Measurements from ENCODE around the gene PKP1. TPM values are rescaled to one million over a fixed set of nuclear protein-coding genes. Genes with fewer than 3 reads are reported as not detected.

Gene PKP1
- total RNA-seq, 2 experiments from 2014 or later: not detected

DNA sequence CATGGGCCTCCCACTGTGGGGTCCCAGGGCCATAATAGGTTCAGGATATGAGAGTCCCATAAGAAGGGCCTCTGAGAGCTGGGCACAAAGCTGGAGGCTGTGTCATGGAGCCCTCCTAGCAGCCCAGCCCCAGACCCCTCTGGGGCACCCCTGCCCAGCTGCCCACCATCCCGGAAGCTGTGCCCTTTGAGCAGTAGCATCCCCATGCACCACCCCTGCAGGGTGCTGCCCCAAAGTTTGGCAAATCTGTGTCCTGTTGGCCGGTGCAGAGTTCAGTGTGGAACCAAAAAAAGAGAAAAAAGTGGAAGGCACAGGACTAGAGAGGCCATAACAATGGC, 76.5 kb downstream of the PKP1 start:
- H3K36me3 Mint-ChIP-seq (ENCODE audit: low read depth): no peaks in the 10 kb centered on the region
- no peaks in the 10 kb centered on the region for H3K9me3 Mint-ChIP-seq (ENCODE audit: insufficient read depth)
- H3K27ac Mint-ChIP-seq: no peak overlapping the region
- ATAC-seq: no peak
- peaks cover 4% of the 10 kb centered on the region for H3K27me3 Mint-ChIP-seq (ENCODE audit: low read depth)
- H3K4me3 Mint-ChIP-seq: no peak overlapping the region
- no peak for DNase-seq
- CTCF ChIA-PET: interaction anchor here (1.2 to 2.0 kb wide), 2 partner anchors 26 to 105 kb away, joined by 3 to 9 read pairs; no protein-coding TSS in a partner anchor
- POLR2A ChIA-PET: interaction anchor here (0.5 kb wide), 1 partner anchor 35 kb away, joined by 3 read pairs; no protein-coding TSS in a partner anchor
- no peaks in the 10 kb centered on the region for H3K4me1 Mint-ChIP-seq (ENCODE audit: low read depth)

DNA sequence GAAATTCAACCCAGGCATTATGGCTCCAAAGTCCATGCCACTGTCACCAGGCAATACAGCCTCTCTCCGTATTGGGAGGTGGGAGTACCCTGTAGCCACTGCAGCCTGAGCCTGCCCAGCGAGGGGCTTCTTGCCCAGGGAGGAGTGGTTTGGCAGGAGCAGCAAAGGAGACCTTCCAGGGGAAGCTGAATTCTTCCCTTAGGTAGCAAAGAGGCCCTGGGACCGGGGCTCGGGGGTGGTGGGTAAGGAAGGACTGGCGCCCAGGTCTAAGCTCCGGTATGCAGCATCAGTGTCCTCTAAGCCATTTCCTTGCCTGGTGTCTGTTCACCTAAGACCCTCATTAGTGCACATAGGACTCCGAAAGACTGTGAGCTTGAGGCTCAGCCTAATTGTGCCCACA, 77.2 kb downstream of the PKP1 start:
- POLR2A ChIA-PET: no interaction called here

DNA sequence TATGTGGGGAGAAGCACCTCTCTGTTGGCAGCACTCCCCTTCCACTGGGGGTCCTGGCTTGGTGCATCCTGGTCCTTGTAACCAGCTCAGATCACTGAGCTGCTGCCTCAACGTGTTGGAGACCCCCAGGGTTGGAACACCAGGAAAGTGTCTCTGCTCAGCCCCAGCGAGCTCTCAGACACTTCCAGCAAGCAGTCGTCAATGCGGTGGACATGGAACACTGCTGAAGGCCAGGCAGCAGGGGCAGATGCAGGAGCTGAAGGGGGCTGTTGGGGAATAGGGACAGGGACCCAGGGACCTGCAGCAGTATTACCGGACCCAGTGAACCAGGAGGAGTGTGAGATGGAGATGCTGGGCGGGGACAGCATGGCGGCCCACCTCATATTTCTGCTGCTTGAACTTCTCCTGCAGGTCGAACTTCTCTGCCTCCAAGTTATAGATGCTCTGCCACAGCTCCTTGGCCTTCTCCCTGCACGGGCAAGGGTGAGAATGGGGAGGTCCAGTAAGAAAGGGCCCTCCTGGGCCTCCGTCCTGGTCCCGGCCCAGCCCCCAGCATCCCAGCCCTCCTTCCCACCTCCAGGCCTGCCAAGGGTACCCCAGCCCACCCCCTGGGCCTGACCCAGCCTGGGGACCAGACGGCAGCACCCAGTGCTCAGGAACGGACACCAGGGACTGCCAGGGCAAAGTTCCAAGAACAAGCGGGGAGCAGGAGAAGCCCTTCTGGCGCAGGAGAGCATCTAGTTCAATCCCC, 77.8 kb downstream of the PKP1 start:
- Mint-ChIP-seq H3K36me3 (ENCODE audit: low read depth) (no peaks in the 10 kb centered on the region), H3K27me3 (ENCODE audit: low read depth) (peaks cover 4% of the 10 kb centered on the region)
- no peak for ATAC-seq

More for the DNA sequence above, 77.2 kb downstream of the PKP1 start:
- Mint-ChIP-seq H3K27me3 (ENCODE audit: low read depth) (peaks cover 4% of the 10 kb centered on the region), H3K27ac (no peak overlapping the region), H3K4me1 (ENCODE audit: low read depth) (no peaks in the 10 kb centered on the region), H3K36me3 (ENCODE audit: low read depth) (no peaks in the 10 kb centered on the region), H3K4me3 (no peak overlapping the region), H3K9me3 (ENCODE audit: insufficient read depth) (no peaks in the 10 kb centered on the region)
- DNase-seq: no peak
- no peak for ATAC-seq
- CTCF ChIA-PET: interaction anchor here (0.6 to 2.0 kb wide), 5 partner anchors 15 to 738 kb away, joined by 3 to 9 read pairs (median 3); no protein-coding TSS in a partner anchor

DNA sequence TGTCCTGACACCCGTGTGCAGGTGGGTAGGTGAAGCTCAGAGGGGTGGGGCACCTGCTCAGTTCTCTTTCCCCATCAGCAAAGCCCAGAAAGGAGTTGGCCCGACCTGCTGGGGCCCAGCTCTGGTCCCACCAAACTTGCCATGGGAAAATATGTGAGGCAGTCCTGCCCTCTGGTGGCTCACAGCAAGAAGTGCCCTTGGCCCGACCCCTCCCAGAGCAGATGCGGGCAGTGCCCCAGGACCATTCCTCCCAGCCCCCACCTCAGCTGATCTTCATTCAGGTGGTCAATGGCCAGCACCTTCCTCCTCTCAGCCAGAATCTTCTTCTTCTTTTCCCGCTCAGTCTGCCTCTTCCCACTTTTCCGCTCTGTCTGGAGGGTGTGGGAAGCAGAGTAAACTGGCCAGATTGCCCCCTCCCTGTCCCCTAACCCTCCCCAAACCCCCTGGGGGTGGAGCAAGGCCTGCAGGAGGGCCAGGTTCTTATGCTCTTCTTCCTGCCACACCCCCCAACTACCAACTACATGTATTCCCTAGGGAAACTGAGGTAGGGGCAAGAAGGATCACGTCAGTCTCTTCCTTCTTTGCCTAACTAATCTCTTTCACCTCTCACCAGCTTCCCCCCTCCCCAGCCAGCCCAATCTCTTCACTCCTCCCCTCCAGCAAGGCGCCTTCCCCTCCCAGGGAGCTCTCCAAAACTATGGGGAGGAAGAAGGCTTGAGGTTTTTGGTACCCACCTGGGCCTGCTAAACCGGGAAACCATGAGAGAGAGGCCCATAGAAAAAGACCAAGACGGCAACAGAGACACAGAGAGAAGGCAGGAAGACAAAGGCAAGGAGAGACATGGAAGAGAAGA, 78.6 kb downstream of the PKP1 start:
- DNase-seq: peak; percentile 45

More for the DNA sequence above, 77.8 kb downstream of the PKP1 start:
- H3K4me1 Mint-ChIP-seq (ENCODE audit: low read depth): no peaks in the 10 kb centered on the region
- ChIA-PET CTCF (interaction anchor here (0.6 to 2.0 kb wide), 7 partner anchors 13 to 739 kb away, joined by 3 to 9 read pairs (median 3); no protein-coding TSS in a partner anchor), POLR2A (no interaction called here)
- H3K4me3 Mint-ChIP-seq: no peak overlapping the region
- H3K27ac Mint-ChIP-seq: no peak overlapping the region
- H3K9me3 Mint-ChIP-seq (ENCODE audit: insufficient read depth): no peaks in the 10 kb centered on the region
- no peak for DNase-seq

DNA sequence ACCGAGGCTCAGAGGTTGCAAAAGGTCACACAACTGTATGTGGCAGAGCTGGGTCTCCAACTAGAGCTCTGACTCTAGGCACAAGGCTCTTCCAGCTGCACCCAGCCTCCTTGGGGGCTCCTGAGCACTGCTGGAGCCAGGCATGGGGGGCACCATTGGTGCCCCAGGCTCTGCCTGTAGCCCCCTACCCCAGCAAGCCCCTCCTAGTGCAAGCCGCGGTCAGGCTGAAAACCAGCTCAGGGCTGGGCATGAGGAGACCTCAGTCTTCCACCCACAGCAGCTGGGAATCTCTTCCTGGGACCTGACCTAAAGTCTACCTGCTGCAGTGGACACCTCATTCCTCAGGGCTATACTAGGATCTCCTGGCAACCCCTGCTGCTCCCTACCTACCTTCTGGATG, 79.6 kb downstream of the PKP1 start:
- DNase-seq: no peak
- Mint-ChIP-seq H3K4me1 (ENCODE audit: low read depth) (no peaks in the 10 kb centered on the region), H3K9me3 (ENCODE audit: insufficient read depth) (no peaks in the 10 kb centered on the region), H3K27me3 (ENCODE audit: low read depth) (peaks cover 4% of the 10 kb centered on the region), H3K36me3 (ENCODE audit: low read depth) (no peaks in the 10 kb centered on the region), H3K4me3 (no peak overlapping the region), H3K27ac (no peak overlapping the region)
- ChIA-PET POLR2A (no interaction called here), CTCF (interaction anchor here (1.3 to 2.0 kb wide), 4 partner anchors 14 to 109 kb away, joined by 3 to 8 read pairs (median 4); no protein-coding TSS in a partner anchor)
- no peak for ATAC-seq

More for the DNA sequence above, 78.6 kb downstream of the PKP1 start:
- ChIA-PET CTCF (interaction anchor here (0.7 to 2.0 kb wide), 10 partner anchors 13 to 1358 kb away, joined by 3 to 9 read pairs (median 4); no protein-coding TSS in a partner anchor), POLR2A (no interaction called here)
- no peaks in the 10 kb centered on the region for H3K4me1 Mint-ChIP-seq (ENCODE audit: low read depth)
- ATAC-seq: peak; percentile 59
- H3K4me3 Mint-ChIP-seq: no peak overlapping the region
- no peaks in the 10 kb centered on the region for H3K9me3 Mint-ChIP-seq (ENCODE audit: insufficient read depth)
- peaks cover 4% of the 10 kb centered on the region for H3K27me3 Mint-ChIP-seq (ENCODE audit: low read depth)
- H3K36me3 Mint-ChIP-seq (ENCODE audit: low read depth): no peaks in the 10 kb centered on the region
- no peak overlapping the region for H3K27ac Mint-ChIP-seq

DNA sequence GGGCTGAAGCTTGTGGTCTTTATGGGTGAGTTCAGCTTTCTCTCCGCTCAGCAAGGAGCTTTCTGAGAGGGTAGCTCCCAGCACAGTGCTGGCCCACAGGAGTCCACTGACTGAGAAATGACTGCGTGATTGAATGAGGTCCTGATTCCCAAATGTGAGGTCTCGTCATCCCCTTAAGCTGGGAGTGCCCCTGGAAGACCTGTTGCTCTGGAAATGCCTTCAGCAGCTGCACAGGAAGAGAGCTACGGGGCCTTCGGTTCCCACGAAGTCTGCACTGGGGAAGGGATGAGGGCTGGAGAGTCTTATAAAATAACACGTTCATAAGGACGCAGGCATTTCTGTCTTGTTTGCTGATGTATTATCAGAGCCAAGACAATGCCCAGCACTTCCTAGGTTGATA, 80.2 kb downstream of the PKP1 start:
- ChIA-PET POLR2A (no interaction called here), CTCF (interaction anchor here (0.8 to 2.0 kb wide), 5 partner anchors 54 to 150 kb away, joined by 3 to 8 read pairs (median 4); no protein-coding TSS in a partner anchor)
- no peaks in the 10 kb centered on the region for H3K36me3 Mint-ChIP-seq (ENCODE audit: low read depth)
- DNase-seq (no peak), ATAC-seq (no peak)
- no peak overlapping the region for H3K27ac Mint-ChIP-seq
- H3K9me3 Mint-ChIP-seq (ENCODE audit: insufficient read depth): no peaks in the 10 kb centered on the region
- no peaks in the 10 kb centered on the region for H3K4me1 Mint-ChIP-seq (ENCODE audit: low read depth)
- H3K4me3 Mint-ChIP-seq: no peak overlapping the region
- peaks cover 4% of the 10 kb centered on the region for H3K27me3 Mint-ChIP-seq (ENCODE audit: low read depth)

DNA sequence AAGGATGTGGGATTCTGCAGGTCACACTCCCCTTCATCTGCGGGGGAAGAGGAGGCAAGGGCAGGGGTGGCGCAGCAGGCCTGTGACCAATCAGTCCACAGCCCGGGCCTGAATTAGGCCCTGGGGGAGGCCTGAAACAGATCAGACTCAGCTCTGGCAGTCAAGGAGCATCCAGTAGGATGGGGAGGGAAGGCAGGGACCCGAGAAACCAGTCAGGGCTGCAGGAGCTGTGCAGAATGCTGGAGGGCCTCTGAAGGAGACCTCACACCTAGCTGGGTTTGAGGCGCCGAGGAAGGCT, 81.5 kb downstream of the PKP1 start:
- Mint-ChIP-seq H3K27ac (no peak overlapping the region), H3K36me3 (ENCODE audit: low read depth) (no peaks in the 10 kb centered on the region), H3K4me3 (no peak overlapping the region), H3K27me3 (ENCODE audit: low read depth) (peaks cover 4% of the 10 kb centered on the region), H3K4me1 (ENCODE audit: low read depth) (no peaks in the 10 kb centered on the region), H3K9me3 (ENCODE audit: insufficient read depth) (no peaks in the 10 kb centered on the region)
- DNase-seq: no peak
- ChIA-PET CTCF (interaction anchor here (1.5 kb wide), 1 partner anchor 148 kb away, joined by 3 read pairs; no protein-coding TSS in a partner anchor), POLR2A (no interaction called here)
- ATAC-seq: no peak

DNA sequence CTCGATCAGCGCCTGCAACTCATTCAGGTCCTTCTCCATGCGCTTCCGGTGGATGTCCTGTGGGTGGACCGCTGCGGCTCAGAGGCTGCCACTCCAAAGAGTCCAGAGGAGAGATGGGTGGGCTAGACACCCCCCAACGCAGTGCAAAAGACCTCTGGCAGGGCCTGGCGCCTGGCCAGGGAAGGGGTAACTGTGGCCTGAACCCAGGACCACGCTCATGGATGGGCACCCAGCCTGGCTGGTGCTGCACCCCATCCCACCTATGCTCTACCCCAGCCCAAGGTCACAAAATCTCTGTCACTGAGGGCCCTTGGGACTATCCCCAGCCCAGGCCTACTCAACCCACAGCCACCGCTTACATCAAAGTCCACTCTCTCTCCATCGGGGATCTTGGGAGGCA, 81.9 kb downstream of the PKP1 start:
- no peaks in the 10 kb centered on the region for H3K36me3 Mint-ChIP-seq (ENCODE audit: low read depth)
- ChIA-PET POLR2A (no interaction called here), CTCF (interaction anchor here (0.8 kb wide), 1 partner anchor 162 kb away, joined by 3 read pairs; no protein-coding TSS in a partner anchor)
- H3K4me1 Mint-ChIP-seq (ENCODE audit: low read depth): no peaks in the 10 kb centered on the region
- no peak overlapping the region for H3K4me3 Mint-ChIP-seq
- H3K27ac Mint-ChIP-seq: no peak overlapping the region
- peaks cover 4% of the 10 kb centered on the region for H3K27me3 Mint-ChIP-seq (ENCODE audit: low read depth)
- DNase-seq (no peak), ATAC-seq (no peak)
- H3K9me3 Mint-ChIP-seq (ENCODE audit: insufficient read depth): no peaks in the 10 kb centered on the region

DNA sequence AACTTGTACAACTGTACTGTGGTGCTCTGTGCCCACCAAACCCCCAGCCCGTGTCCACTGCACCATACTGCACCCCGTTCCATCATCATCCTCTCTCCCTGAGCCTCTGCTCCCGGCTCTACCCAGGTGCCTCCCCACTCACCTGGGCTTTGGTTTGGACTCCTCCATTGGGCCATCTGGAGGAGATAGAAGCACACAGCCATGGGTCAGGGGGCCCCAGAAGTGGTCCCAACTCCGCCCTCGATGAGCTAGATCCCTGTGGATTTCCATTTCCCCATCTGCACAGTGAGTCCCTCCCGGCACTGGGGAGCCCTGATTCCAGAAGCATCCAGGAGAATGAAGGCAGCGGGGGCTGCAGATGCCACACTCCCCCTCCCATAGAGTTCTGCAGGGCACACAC, 83.4 kb downstream of the PKP1 start:
- ATAC-seq (no peak), DNase-seq (no peak)
- Mint-ChIP-seq H3K27ac (no peak overlapping the region), H3K36me3 (ENCODE audit: low read depth) (no peaks in the 10 kb centered on the region), H3K4me1 (ENCODE audit: low read depth) (no peaks in the 10 kb centered on the region), H3K27me3 (ENCODE audit: low read depth) (peaks cover 6% of the 10 kb centered on the region), H3K9me3 (ENCODE audit: insufficient read depth) (no peaks in the 10 kb centered on the region), H3K4me3 (no peak overlapping the region)
- POLR2A ChIA-PET: no interaction called here
- CTCF ChIA-PET: no interaction called here

DNA sequence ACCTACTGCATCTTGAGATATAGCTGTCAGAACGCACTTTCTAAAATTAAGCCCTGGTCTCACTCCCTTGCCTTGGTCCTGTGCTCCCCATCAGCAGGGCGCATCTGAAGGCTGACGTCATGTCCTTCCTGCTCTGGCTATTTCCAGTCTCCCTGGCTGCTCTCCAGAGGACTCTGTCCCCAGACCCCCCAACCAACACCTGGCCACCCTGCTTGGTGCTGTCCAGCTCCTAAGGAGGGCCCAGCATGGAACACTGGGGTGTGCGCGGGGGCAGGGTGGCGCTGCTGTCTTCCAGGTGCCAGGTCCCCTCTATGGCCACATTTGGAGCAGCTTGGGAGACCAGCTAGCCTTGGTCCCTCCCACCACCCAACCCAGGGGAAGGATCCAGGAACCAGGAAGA, 85.9 kb downstream of the PKP1 start:
- Mint-ChIP-seq H3K9me3 (ENCODE audit: insufficient read depth) (no peaks in the 10 kb centered on the region), H3K27ac (no peak overlapping the region), H3K27me3 (ENCODE audit: low read depth) (peaks cover 11% of the 10 kb centered on the region), H3K4me1 (ENCODE audit: low read depth) (no peaks in the 10 kb centered on the region), H3K36me3 (ENCODE audit: low read depth) (no peaks in the 10 kb centered on the region), H3K4me3 (no peak overlapping the region)
- ChIA-PET CTCF (no interaction called here), POLR2A (no interaction called here)
- ATAC-seq (no peak), DNase-seq (no peak)

DNA sequence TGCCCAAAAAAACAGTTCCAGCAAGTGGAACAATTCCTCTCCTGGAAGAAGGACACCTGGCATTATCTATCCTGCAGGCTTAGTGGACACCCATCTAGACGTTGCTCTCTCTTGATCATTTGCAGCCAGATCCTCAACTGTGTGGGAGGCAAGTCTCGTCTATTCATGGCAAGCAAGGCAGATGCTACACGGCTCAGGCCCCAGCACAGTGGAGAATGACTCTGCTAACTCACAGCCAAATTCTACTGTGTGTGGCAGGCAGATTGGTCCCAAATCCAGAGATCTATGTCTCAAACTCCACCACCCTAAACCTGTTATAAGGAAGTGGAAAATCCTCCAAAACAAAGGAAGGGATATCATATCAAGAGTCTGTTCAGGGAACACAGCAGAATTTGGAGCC, 87.2 kb downstream of the PKP1 start:
- Mint-ChIP-seq H3K4me3 (no peak overlapping the region), H3K27ac (no peak overlapping the region), H3K36me3 (ENCODE audit: low read depth) (no peaks in the 10 kb centered on the region), H3K9me3 (ENCODE audit: insufficient read depth) (no peaks in the 10 kb centered on the region), H3K4me1 (ENCODE audit: low read depth) (no peaks in the 10 kb centered on the region), H3K27me3 (ENCODE audit: low read depth) (peaks cover 11% of the 10 kb centered on the region)
- DNase-seq (no peak), ATAC-seq (no peak)
- POLR2A ChIA-PET: no interaction called here
- CTCF ChIA-PET: no interaction called here

DNA sequence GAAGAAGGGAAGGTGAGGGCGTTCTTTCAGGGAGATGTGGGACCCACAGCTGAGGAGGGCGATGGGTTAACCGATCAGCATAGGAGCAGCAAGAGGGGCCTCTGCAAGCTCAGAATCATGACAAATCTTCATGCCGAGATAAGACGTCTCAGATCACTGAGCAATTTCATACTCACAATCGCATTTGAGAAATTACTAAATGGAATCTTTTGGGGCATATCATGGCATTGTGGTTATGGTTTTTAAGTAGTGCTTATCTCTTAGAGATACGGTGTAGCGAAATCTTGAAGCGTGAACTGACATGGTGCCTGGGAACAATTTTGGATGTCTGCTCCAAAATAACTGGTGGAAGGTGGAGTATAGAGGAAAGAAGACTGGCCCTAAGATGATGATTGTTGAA, 88.0 kb downstream of the PKP1 start:
- Mint-ChIP-seq H3K4me1 (ENCODE audit: low read depth) (no peaks in the 10 kb centered on the region), H3K27me3 (ENCODE audit: low read depth) (peaks cover 11% of the 10 kb centered on the region), H3K36me3 (ENCODE audit: low read depth) (no peaks in the 10 kb centered on the region), H3K27ac (no peak overlapping the region), H3K4me3 (no peak overlapping the region), H3K9me3 (ENCODE audit: insufficient read depth) (no peaks in the 10 kb centered on the region)
- CTCF ChIA-PET: no interaction called here
- DNase-seq (no peak), ATAC-seq (no peak)
- POLR2A ChIA-PET: no interaction called here

All from activated CD8-positive, alpha-beta T cell treated with anti-CD3 and anti-CD28 coated beads, Interleukin-2, amount 10 ng/mL, durations not matched to agents 7 days and 5 days (primary cell).